Stimulated activated CD8-positive, alpha-beta memory T cell treated with anti-CD3 and anti-CD28 coated beads, Interleukin-4, amount 100 ng/mL, for 4 hours (primary cell): Measurements from ENCODE around the gene ANKUB1.
A peak's percentile ranks its signal among the peaks of the same experiment; 100 is the strongest.
"Not testable (repeated sequence)": the region's sequence is repeated elsewhere in the genome, so short reads cannot be mapped to it uniquely, and the experiment has no call there.

Source experiments
- DNase-seq, 2 donors: peaks; one replicate each; pipeline ENCODE4 v3.0.0-alpha.2; 2020; ENCODE audit warnings: low read depth in 2 of 2, low spot score in 1 of 2

The ANKUB1 gene, protein sequence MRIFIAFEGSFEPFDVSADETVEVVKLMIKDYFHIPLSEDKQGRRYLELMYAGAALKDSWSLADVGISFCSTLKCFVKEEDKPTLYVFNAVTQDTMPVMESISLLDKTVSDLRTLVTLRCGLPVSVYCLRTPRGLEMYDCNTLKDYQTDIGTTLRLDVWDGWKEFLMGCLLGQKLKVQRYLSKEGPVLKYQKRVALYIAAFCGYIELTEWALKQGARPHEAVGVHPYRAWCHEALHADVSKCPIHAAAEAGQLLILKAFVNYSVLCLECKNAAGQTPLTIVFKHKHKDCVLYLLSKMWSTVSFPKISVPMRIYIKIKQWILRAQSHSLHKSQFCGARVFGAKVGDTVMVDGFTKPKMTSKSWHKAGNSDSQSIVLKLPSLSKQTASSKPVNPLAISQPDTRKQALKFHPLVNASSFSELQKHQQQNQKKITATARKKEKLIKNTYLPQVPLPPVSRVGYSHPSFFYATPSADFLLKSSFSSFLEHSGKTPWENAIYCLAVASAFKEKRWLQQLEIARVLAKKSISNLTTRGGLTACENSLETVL

DNA sequence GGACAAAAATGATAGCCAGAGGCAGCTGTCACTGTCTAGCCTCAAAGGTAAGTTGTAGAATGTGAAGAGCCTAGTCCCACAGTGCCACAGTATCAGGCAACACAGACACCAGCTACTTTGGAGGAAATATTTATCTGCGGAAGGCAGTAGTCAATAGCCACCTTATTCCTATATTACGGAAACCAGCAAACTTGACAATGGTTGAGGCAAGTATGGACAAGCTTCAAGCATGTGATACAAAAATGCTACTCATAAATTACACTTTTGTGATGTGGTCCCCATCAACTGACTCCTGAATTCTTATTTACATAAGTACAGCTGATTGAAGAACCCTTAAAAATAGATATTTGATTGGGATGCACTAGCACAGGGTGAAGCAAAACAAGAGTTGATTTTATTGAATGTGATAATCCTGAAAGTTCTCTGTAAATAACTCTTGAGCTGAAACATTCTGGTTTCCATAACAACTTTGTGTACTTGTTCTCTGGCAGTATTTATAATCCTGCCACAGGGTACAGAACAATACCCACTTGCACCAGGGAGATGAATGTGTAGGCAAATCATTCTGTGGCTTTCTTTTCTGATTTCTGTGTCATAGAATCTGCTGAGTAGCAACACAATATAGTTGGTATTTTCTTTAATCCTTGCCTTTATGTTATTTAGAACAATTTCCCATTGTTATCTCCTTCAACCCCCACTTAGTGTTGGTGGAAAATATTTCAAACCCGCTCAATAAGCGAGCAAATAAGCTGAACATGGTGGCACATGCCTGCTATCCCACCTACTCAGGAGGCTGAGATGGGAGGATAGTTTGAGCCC, at the start of gene ANKUB1:
ANKUB1 (minus strand) TSS at position 103 of the 819 bp plus-strand sequence. CDS start 188 bp downstream, outside the sequence.
- no peak for DNase-seq

GRCh38 chr3:149839896-149840295, 47.5 kb upstream of the ANKUB1 start:
- DNase-seq = no peak

DNA sequence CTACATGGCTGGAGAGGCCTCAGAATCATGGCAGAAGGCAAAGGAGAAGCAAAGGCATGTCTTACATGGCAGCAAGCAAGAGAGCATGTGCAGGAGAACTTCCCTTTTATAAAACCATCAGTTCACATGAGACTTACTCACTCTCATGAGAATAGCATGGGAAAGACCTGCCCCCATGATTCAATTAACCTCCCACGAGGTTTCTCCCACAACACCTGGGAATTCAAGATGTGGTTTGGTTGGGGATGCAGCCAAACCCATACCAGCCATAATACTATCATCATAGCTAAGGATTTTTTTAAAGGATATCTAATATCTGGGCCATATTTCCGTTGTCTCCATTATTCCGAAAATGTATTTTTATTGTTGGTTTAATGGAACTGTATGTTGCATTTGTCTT, 47.1 kb upstream of the ANKUB1 start:
- DNase-seq = not testable (repeated sequence)

- DNase-seq = not testable (repeated sequence)
These were observed 46.1 kb upstream of the ANKUB1 start for GRCh38 chr3:149838491-149838890.

DNA sequence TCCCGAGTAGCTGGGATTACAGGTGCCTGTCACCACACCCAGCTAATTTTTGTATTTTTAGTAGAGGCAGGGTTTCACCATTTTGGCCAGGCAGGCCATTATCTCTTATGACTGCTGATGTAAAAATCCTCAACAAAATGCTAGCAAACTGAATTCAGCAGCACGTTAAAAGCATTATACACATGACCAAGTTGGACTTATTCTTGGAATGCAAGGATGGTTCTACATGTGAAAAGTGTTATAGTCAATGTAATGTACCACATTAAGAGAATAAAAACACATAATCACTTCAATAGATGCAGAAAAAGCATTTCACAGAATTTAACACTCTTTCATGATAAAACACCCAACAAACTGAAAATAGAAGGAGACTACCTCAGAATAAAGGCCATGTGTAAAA, 40.9 kb upstream of the ANKUB1 start:
- DNase-seq = no peak

DNA sequence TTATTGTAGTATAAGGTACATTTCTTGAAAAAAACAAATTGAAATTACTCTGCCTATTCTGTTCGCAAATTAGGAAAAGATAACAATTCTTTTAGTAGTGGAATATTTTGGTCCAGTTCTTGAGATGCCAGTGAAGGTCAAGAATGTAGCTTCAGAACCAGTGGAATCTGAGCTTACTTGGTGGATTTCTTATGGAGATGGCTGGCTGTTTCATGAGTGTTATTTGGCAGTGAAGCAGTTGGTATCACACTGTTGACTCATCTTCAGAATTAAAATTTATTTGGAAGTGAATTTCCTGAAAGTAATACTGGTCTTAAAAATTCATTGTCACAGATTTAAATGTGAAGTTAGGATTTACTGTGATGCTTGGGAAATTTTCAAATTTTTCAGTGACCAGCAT, 39.7 kb upstream of the ANKUB1 start:
- DNase-seq = no peak

DNA sequence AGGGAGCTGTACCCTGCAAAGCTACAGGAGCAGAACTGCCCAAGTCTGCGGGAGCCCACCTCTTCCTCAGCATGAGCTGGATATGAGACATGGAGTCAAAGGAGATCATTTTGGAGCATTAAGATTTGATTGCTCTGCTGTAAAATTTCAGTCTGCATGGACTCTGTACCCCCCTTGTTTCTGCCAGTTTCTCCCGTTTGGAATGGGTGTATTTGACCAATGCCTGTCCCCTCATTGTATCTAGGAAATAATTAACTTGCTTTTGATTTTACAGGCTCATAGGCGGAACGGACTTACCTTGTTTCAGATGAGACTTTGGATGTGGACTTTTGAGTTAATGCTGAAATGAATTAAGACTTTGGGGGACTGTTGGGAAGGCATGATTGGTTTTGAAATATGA, 39.0 kb upstream of the ANKUB1 start:
- no peak for DNase-seq

GRCh38 chr3:149830902-149831301, 38.5 kb upstream of the ANKUB1 start:
- DNase-seq = no peak

DNA sequence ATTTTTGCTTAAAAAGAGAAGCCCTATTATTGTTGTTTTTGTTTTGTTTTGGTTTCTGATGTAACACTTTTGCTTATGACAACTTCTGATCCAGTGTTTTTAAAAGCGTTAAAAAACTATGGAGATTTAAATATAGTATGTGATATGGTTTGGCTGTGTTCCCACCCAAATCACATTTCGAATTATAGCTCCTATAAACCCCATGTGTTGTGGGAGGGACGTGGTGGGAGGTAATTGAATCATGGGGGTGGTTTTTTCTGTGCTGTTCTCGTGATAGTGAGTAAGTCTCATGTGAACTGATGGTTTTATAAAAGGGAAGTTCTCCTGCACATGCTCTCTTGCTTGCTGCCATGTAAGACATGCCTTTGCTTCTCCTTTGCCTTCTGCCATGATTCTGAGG, 37.3 kb upstream of the ANKUB1 start:
- not testable (repeated sequence) for DNase-seq

- no peak for DNase-seq
These were observed 36.0 kb upstream of the ANKUB1 start for GRCh38 chr3:149828390-149828789.

DNA sequence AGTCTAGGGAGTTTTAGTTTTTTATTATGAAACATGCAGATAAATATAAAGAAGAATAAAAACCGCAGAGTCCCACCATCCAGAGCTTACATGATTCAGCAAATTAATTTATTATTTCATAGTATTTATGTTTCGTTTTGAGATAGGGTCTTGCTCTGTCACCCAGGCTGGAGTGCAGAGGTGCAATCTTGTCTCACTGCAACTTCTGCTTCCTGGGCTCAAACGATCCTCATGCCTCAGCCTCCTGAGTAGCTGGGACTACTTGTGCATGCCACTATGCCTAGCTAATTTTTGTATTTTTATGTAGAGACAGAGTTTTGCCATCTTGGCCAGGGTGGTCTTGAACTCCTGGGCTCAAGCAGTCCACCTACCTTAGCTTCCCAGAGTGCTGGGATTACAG, 34.3 kb upstream of the ANKUB1 start:
- no peak for DNase-seq

GRCh38 chr3:149820183-149820582, 27.8 kb upstream of the ANKUB1 start:
- DNase-seq = no peak

- DNase-seq = no peak
These were observed 27.1 kb upstream of the ANKUB1 start for GRCh38 chr3:149819432-149819831.

DNA sequence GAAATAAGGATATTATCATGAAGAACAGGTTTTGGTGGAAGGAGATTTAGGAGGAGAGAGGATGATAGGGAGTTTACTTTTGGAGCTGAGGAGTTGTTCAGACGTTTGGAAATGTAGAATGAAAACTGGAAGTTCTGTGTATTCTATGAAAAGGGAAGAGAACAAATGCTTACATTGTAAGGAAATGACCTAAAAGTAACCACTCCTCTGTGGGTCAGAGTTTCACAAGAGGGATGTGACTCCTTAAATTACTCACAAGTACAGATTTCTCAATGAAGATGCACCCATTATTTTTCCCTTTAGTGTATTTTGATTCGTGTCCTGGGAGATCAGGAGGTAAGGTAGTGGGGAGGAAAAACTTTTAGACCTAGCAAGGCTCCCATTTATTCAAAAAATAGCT, 24.6 kb upstream of the ANKUB1 start:
- no peak for DNase-seq

- DNase-seq = no peak
These were observed 24.0 kb upstream of the ANKUB1 start for GRCh38 chr3:149816311-149816710.

- DNase-seq = no peak
These were observed 23.4 kb upstream of the ANKUB1 start for GRCh38 chr3:149815728-149816127.

GRCh38 chr3:149815321-149815720, 23.0 kb upstream of the ANKUB1 start:
- DNase-seq = no peak

DNA sequence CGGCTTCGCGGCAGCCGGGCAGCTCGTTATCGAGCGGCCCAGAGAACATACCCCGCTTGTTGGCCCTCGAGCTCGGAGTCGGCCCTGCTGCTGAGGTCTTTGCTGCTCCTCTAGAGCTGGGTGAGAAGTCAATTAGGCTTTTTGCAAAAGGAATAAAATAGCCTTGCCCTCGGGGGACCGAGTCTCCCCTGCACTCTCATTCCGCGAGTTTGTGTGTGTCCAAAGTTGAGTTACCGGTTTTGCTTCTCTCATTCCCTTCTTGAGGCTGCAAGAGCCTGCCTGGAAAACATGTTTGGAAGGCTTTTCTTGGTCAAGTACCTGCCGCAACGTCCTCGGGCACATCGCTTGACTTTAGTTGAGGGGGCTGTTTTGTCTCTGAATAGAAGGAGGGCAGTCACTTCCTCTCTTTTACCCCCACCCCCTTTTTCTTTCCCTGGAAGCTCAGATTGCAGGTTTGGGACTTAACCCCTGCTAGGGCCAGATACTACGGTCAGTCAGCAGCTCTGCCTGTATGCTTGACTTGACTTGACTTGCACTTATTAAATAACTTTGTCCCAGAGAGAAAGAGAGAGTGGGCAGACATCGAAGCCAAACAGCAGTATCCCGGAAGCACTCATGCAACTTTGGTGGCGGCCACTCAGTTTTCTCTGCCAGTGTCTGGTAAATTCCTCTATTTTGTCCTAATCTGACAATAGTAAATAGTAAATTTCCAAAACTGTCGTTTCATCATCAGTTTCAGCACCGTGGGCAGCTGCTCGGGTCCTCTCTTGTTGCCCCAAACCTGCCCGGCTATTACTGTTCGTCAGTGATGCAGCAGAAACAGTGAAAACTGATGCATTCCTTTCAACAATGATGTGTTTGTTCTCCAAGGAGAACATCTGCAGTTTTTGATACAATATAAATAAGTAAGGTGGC, 21.3 kb upstream of the ANKUB1 start:
- no peak for DNase-seq

DNA sequence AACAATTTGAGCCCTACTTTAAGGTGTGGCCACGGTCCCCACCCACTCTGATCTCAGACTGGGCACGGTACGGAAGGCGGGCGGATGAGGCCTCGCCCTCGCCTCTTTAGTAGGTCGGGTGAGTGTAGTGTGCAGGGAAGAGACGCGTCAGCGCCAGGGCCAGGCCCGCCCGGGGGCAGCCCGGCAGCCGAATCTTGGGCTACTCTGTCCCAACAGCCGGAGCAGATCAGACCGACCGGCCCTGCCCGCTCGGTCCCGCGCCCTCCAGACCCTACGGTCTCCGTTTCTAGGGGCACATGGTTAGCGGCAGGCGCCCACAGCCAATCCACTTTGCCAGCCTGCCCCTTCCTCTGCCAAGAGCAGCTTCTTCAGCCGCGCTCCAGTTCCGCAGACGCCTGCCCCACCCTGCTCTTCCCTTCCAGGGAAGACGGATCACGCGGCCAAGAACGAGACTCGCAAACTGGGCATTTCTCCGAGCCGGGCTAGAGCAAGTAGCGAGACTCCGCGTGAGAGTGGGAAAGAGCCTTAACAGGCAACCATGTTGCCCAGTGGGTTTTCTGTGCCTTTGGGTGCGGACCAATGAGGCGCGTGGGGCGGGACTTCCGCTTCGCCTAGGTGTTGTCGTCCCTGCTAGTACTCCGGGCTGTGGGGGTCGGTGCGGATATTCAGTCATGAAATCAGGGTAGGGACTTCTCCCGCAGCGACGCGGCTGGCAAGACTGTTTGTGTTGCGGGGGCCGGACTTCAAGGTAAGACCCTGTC, 20.4 kb upstream of the ANKUB1 start, which contains the start of gene RNF13:
RNF13 (plus strand) TSS at position 610 of the 761 bp plus-strand sequence. CDS start 32,812 bp downstream, outside the sequence.
- peak; percentile 85 to 87 for DNase-seq

- DNase-seq = no peak
These were observed 19.8 kb upstream of the ANKUB1 start for GRCh38 chr3:149812165-149812605.
